Ishikawa (cell line): ENCODE measurements around the gene UVSSA.

ENCODE experiments used
- CEBPB ChIP-seq: IDR thresholded peaks from 2 replicates; pipeline ENCODE4 v1.6.1; 2012
- FOXM1 ChIP-seq: IDR thresholded peaks from 2 replicates; pipeline ENCODE4 v1.6.1; 2012; ENCODE audit warnings: low read depth, borderline replicate concordance

GRCh38 chr4:1413687-1414479 is 66.9 kb downstream of the UVSSA start:
- TF ChIP-seq CEBPB (no peak), FOXM1 (no peak)
